Thyroid gland (tissue), 4 donors: ENCODE data around the gene HMCES. TPM values are rescaled to one million over a fixed set of nuclear protein-coding genes. Genes with fewer than 3 reads are reported as not detected.

Experiments
- DNase-seq, 2 donors: peaks; one replicate each; pipeline ENCODE4 v3.0.0-alpha.2; 2019
- H3K27ac ChIP-seq, 3 donors: fragments of 200-600 bp; sonication (generic); 1 replicate in 2 of 3; 2 replicates in 1 of 3; pipeline ENCODE4 v1.5.1; 2016 to 2019; ENCODE audit warnings: mild to moderate bottlenecking in 1 of 3, moderate library complexity in 1 of 3
- H3K27me3 ChIP-seq: fragments of 200-600 bp; sonication (generic); one replicate; pipeline ENCODE4 v1.5.1; 2019
- H3K36me3 ChIP-seq, 2 donors: fragments of 200-600 bp; sonication (generic); one replicate each; pipeline ENCODE4 v1.5.1; 2016 to 2019
- H3K4me1 ChIP-seq, 2 donors: fragments of 200-600 bp; sonication (generic); one replicate each; pipeline ENCODE4 v1.5.1; 2017 to 2019
- H3K4me3 ChIP-seq, 3 donors: fragments of 200-600 bp; sonication (generic); replicated peaks in 1 of 3; 1 replicate in 2 of 3; 2 replicates in 1 of 3; pipeline ENCODE4 v1.5.1; 2016; ENCODE audit warnings: mild to moderate bottlenecking in 1 of 3
- H3K9me3 ChIP-seq: fragments of 200-600 bp; sonication (generic); one replicate; pipeline ENCODE4 v1.5.1; 2017
- CTCF ChIP-seq, 6 experiments: fragments of 200-600 bp in 3 of 6; fragments of 450-650 bp in 3 of 6; sonication (generic) in 3 of 6; IDR thresholded peaks; one replicate each; pipeline ENCODE4 v1.5.1; 2016 to 2019; ENCODE audit warnings: antibody characterized with exemption in 6 of 6, mild to moderate bottlenecking in 2 of 6, inconsistent platforms in 1 of 6, moderate library complexity in 1 of 6
- POLR2A ChIP-seq, 2 donors: fragments of 450-650 bp; IDR thresholded peaks; one replicate each; pipeline ENCODE4 v1.6.1; 2017; ENCODE audit warnings: antibody characterized with exemption in 2 of 2, mild to moderate bottlenecking in 2 of 2, moderate library complexity in 1 of 2
- WGBS, 2 donors: methylation state at CpG; one replicate each; pipeline ENCODE4 v1.1.5; 2017; 5-methylcytosine and 5-hydroxymethylcytosine counted together
- intact Hi-C: fragments of 100-400 bp; cut with DNase I; formaldehyde crosslinking; loops from one replicate; pipeline ENCODE4 v1.15.1; 2023
- total RNA-seq, 4 donors: library from RNA; depleted of rRNA; stranded (reverse); fragments of >200 nt; gene quantifications; one replicate each; pipeline ENCODE4 v1.2.3, GENCODE V29; 2016

Gene HMCES
- total RNA-seq, 4 donors from 2014 or later, result 23.7 to 30.9 (median 26.0) TPM

DNA sequence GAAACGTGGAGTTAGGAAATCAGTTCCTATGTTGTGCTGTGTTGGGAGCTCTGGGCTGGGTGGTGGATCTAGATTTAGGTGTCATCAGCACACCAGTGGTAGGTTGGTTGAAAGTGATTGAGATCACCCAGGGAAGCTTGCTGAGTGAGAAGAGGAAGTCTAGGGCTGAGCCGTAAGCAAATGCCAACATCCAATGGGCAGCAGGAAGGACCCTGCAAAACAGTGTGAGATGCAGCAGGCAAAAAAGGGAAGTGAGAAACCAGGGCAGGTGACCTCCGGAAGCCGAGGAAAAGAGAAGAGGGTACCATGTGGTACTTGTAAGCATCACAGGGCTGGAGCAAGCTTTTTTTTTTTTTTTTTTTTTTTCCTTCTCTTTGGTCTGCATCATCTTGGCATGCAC, 45.1 kb upstream of the HMCES start:
- Histone ChIP-seq H3K4me1 (peaks cover 0 to 9% of the 10 kb centered on the region in 2 donors), H3K36me3 (no peaks in the 10 kb centered on the region), H3K9me3 (no peaks in the 10 kb centered on the region), H3K27me3 (no peaks in the 10 kb centered on the region), H3K4me3 (no peak overlapping the region), H3K27ac (no peak overlapping the region)
- intact Hi-C loops, result no loop called here
- DNase-seq, result no peak
- TF ChIP-seq POLR2A (IDR thresholded peaks at IDR 0.05) (no peak), CTCF (IDR thresholded peaks at IDR 0.05) (no peak)
- 67 to 70% methylated on average over 4 of the region's 4 CpGs for WGBS, 2 donors

GRCh38 chr3:129234441-129234840, 44.2 kb upstream of the HMCES start:
- no peak for TF ChIP-seq CTCF (IDR thresholded peaks at IDR 0.05)
- no peak for TF ChIP-seq POLR2A (IDR thresholded peaks at IDR 0.05)
- Histone ChIP-seq H3K9me3 (no peaks in the 10 kb centered on the region), H3K36me3 (no peaks in the 10 kb centered on the region), H3K27me3 (no peaks in the 10 kb centered on the region), H3K4me3 (no peak overlapping the region), H3K27ac (no peak overlapping the region), H3K4me1 (peaks cover 0 to 1% of the 10 kb centered on the region in 2 donors)
- no peak for DNase-seq
- intact Hi-C loops, result no loop called here
- 90 to 99% methylated on average over 3 of the region's 3 CpGs for WGBS, 2 donors

DNA sequence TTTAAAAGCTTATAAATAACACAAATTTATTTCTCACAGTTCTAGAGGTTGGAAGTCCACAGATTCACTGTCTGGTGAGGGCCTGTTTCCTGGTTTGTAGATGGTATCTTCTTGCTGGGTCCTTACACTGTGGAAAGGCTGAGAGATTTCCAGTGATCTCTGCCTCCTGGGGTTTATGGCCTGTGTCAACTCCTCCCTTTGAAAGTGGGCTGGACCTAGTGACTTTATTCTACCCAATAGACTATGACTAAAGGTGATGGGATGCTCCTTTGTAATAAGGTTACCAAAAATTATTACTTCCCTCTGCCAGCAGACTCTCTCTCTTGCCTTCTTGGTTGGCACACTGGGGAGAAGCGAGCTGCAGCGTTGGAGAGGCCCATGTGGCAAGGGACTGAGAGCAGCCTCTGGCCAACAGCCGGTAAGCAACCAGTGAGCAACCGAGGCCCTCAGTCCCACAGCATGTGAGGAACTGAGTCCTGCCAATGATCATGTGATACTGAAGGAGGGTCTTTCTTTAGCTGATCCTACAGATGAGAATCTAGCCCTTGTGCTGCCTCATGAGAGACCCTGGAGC, 43.2 kb upstream of the HMCES start:
- no peaks in the 10 kb centered on the region for H3K36me3 ChIP-seq
- DNase-seq, result no peak

GRCh38 chr3:129238945-129239705, 39.5 kb upstream of the HMCES start:
- 85 to 94% methylated on average over 8 of the region's 8 CpGs for whole genome bisulfite sequencing, 2 donors
- H3K27me3 ChIP-seq, result no peaks in the 10 kb centered on the region
- H3K27ac ChIP-seq, result no peak overlapping the region
- no peaks in the 10 kb centered on the region for H3K36me3 ChIP-seq
- intact Hi-C loops, result no loop called here
- no peak overlapping the region for H3K4me3 ChIP-seq
- TF ChIP-seq POLR2A (IDR thresholded peaks at IDR 0.05) (no peak), CTCF (IDR thresholded peaks at IDR 0.05) (no peak)
- no peak for DNase-seq
- H3K4me1 ChIP-seq, result no peaks in the 10 kb centered on the region
- H3K9me3 ChIP-seq, result no peaks in the 10 kb centered on the region

More for the DNA sequence above, 43.2 kb upstream of the HMCES start:
- H3K9me3 ChIP-seq, result no peaks in the 10 kb centered on the region
- intact Hi-C loops, result no loop called here
- 100% methylated on average over 3 to 4 of the region's 4 CpGs for WGBS, 2 donors
- TF ChIP-seq CTCF (IDR thresholded peaks at IDR 0.05) (no peak), POLR2A (IDR thresholded peaks at IDR 0.05) (no peak)
- no peak overlapping the region for H3K27ac ChIP-seq
- no peaks in the 10 kb centered on the region for H3K27me3 ChIP-seq
- no peaks in the 10 kb centered on the region for H3K4me1 ChIP-seq
- no peak overlapping the region for H3K4me3 ChIP-seq

GRCh38 chr3:129239991-129240390, 38.7 kb upstream of the HMCES start:
- Histone ChIP-seq H3K27ac (no peak overlapping the region), H3K4me3 (no peak overlapping the region), H3K36me3 (no peaks in the 10 kb centered on the region), H3K4me1 (no peaks in the 10 kb centered on the region), H3K9me3 (no peaks in the 10 kb centered on the region), H3K27me3 (no peaks in the 10 kb centered on the region)
- TF ChIP-seq POLR2A (IDR thresholded peaks at IDR 0.05) (no peak), CTCF (IDR thresholded peaks at IDR 0.05) (no peak)
- 66 to 71% methylated on average over 6 of the region's 6 CpGs for WGBS, 2 donors
- DNase-seq, result no peak
- intact Hi-C loops, result loop anchor here (5.0 to 10.0 kb wide), 2 partner anchors 185 to 268 kb away; no protein-coding TSS in a partner anchor
